SJCRH30 (cell line): ENCODE measurements around the gene IFNA4. TPM values are rescaled to one million over a fixed set of nuclear protein-coding genes. Genes with fewer than 3 reads are reported as not detected.
"Not testable (repeated sequence)": the region's sequence is repeated elsewhere in the genome, so short reads cannot be mapped to it uniquely, and the experiment has no call there.

ENCODE experiments used
- DNase-seq, 2 experiments: peaks; one replicate each; pipeline ENCODE4 v3.0.0-alpha.2; 2015 to 2020
- H3K27ac ChIP-seq: fragments of 250-450 bp; sonication (Bioruptor Pico); 2 replicates; pipeline ENCODE4 v1.5.1; 2020; ENCODE audit warnings: mild to moderate bottlenecking, moderate library complexity
- H3K27me3 ChIP-seq: fragments of 250-450 bp; sonication (Bioruptor Pico); 2 replicates; pipeline ENCODE4 v1.5.1; 2020; ENCODE audit warnings: mild to moderate bottlenecking, moderate library complexity
- H3K36me3 ChIP-seq: fragments of 250-450 bp; sonication (Bioruptor Pico); 2 replicates; pipeline ENCODE4 v1.5.1; 2020; ENCODE audit warnings: mild to moderate bottlenecking, moderate library complexity
- H3K4me1 ChIP-seq: fragments of 250-450 bp; sonication (Bioruptor Pico); 2 replicates; pipeline ENCODE4 v1.5.1; 2020; ENCODE audit warnings: mild to moderate bottlenecking, moderate library complexity
- H3K4me3 ChIP-seq: fragments of 250-450 bp; sonication (Bioruptor Pico); 2 replicates; pipeline ENCODE4 v1.5.1; 2020; ENCODE audit warnings: mild to moderate bottlenecking, moderate library complexity
- H3K9me3 ChIP-seq: fragments of 250-450 bp; sonication (Bioruptor Pico); replicated peaks from 2 replicates; pipeline ENCODE4 v1.5.1; 2020; ENCODE audit warnings: mild to moderate bottlenecking, moderate library complexity
- total RNA-seq: library from RNA; depleted of rRNA; stranded (reverse); fragments of >200 nt; shearing (Covaris generic); gene quantifications from 2 replicates; pipeline ENCODE4 v1.2.3, GENCODE V29; 2014

The IFNA4 gene
- total RNA-seq, 1 experiment from 2014 or later = not detected

DNA sequence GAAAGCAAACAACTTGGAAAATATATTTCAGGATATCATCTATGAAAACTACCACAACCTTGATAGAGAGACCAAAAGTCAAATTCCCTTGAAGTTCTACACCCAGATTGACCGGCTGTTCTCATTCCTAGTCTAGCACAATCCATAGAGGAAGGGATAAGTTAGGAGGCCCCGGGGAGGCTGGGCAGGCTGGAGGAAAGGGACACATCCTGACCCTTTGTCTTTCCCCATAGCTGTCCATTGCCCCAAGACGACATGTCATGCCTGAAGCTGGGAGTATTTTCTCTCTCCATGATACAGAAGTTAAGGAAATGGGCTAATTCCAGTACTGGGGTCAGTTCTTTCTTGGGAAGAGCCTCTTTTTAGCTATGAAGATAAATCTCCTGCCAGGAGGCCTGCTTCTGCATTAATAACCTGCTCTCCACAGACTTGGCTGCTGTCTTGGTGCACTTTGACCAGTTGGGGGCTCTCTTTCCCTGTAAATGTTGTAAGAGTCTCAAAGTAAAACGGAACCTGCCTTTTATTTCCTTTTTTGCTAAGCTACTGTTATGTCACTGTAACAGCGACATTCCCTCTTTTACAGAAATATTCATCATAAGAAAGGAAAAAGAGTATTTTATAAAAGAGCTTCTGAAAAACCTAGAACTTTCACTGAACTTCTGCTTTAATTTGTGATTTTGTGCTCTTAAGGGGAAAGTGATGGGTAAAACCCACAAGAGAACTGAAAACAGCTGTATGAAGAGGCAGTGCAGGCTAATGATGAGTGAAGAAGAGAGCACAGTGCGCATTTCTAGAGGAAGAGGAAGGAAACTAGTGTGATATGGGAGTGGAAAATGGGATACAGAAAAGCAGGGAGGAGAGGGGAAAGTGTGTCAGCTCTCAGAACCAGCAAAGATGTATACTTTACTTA is 7.7 kb upstream of the IFNA4 start:
- not testable (repeated sequence) for H3K4me1 ChIP-seq, H3K27me3 ChIP-seq, H3K36me3 ChIP-seq, H3K4me3 ChIP-seq, H3K9me3 ChIP-seq, H3K27ac ChIP-seq
- peak; percentile 8 to 24 for DNase-seq

- H3K4me1 ChIP-seq, H3K36me3 ChIP-seq, H3K4me3 ChIP-seq, H3K27me3 ChIP-seq, H3K9me3 ChIP-seq, H3K27ac ChIP-seq: not testable (repeated sequence)
- DNase-seq = peak in 1 of 2 experiments; percentile 27
Observed at GRCh38 chr9:21182810-21183736, 4.3 kb downstream of the IFNA4 start.

DNA sequence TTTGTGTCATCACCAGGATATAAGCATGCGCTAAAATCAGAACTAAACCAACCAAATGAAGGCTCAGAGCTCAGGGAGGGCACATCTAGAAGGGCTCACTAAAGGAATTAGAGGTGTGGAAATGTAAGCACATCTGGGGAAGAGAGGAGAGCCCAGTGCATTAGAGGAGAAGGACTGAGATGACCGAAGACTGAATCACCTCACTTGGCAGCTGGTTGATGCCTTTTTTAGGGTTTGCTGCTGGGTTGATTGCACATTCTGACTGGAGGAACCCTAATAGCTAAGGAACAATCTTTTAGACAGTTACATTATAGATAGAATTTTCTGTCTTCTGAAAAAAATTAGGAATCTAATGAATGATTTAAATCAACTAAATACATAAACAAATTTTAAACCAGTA is 12.7 kb downstream of the IFNA4 start:
- H3K36me3 ChIP-seq = no peaks in the 10 kb centered on the region
- H3K27me3 ChIP-seq = no peaks in the 10 kb centered on the region
- H3K4me1 ChIP-seq = no peaks in the 10 kb centered on the region
- H3K27ac ChIP-seq = no peak overlapping the region
- H3K4me3 ChIP-seq = no peak overlapping the region
- DNase-seq = no peak
- no peaks in the 10 kb centered on the region for H3K9me3 ChIP-seq

DNA sequence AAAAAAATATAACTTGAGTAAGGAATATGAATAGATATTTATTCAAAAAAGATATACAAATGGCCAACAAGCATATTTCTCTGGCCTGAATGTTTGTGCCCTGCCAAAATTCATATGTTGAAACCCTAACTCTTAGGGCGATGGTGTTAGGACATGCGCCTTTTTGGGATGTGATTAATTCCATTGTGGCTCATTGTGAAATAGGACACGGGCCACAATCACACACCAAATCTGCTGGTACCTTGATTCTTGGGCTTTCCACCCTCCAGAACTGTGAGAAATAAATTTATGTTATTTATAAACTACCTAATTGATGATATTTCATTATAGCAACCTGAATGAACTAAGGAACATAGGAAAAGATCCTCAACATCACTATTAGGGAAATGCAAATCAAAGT is 15.2 kb downstream of the IFNA4 start:
- Histone ChIP-seq H3K4me1 (no peaks in the 10 kb centered on the region), H3K27me3 (no peaks in the 10 kb centered on the region), H3K36me3 (no peaks in the 10 kb centered on the region), H3K27ac (no peak overlapping the region), H3K4me3 (no peak overlapping the region), H3K9me3 (no peaks in the 10 kb centered on the region)
- no peak for DNase-seq

GRCh38 chr9:21171351-21171750 is 16.0 kb downstream of the IFNA4 start:
- DNase-seq = no peak
- H3K4me3 ChIP-seq = no peak overlapping the region
- H3K4me1 ChIP-seq = no peaks in the 10 kb centered on the region
- H3K27me3 ChIP-seq = no peaks in the 10 kb centered on the region
- no peaks in the 10 kb centered on the region for H3K36me3 ChIP-seq
- H3K9me3 ChIP-seq = no peaks in the 10 kb centered on the region
- no peak overlapping the region for H3K27ac ChIP-seq

DNA sequence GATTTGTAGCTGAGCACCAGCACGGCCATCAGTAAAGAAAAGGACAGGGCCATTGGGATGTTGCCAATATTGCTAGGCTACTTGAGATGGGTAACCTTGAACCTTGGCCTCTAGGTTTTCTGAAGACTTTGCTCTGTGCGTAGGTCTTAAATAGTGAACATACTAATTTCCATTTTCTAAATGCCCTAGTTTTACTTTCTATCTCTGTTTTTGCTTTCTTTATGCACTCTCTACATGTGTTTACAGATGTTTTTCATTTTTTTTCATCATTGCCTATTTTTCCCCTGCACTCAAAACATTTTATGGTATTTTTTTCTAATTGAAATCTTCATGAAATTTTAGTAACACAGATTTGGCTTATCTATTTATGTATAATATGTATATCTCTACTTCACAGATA is 20.8 kb downstream of the IFNA4 start, which contains the start of gene IFNA21:
IFNA21 (minus strand) TSS at position 101 of the 400 bp plus-strand sequence; CDS start at position 53, 48 bp downstream.
- H3K4me3 ChIP-seq, H3K36me3 ChIP-seq, H3K27ac ChIP-seq, H3K4me1 ChIP-seq, DNase-seq, H3K9me3 ChIP-seq, H3K27me3 ChIP-seq: not testable (repeated sequence)

DNA sequence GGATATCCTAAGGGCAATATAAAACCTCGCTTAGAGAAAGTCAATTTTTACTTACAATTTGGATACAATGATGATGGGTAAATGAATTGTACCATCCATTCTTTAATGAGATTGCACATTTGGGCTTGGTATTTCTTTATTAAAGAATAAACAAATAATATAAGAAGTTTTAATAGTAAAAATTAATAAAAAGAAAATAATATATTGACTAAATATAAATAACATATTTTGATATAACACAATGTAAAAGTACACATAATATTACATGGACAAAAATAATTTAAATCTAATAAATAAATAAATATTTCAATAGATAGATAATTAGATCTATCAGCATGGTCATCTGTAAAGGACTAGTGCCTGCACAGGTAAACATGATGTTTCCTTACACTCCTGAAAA is 21.9 kb downstream of the IFNA4 start:
- Histone ChIP-seq H3K4me3 (no peak overlapping the region), H3K4me1 (no peaks in the 10 kb centered on the region), H3K27me3 (no peaks in the 10 kb centered on the region), H3K36me3 (no peaks in the 10 kb centered on the region), H3K27ac (no peak overlapping the region), H3K9me3 (no peaks in the 10 kb centered on the region; the same call in 1 of the 2 replicates)
- DNase-seq = no peak

GRCh38 chr9:21160178-21160577 is 27.2 kb downstream of the IFNA4 start:
- no peaks in the 10 kb centered on the region for H3K36me3 ChIP-seq
- peak; percentile 22 to 63 for DNase-seq
- no peak overlapping the region for H3K4me3 ChIP-seq
- H3K9me3 ChIP-seq = no peaks in the 10 kb centered on the region; the same call in 1 of the 2 replicates
- H3K4me1 ChIP-seq = peaks cover 5% of the 10 kb centered on the region
- no peaks in the 10 kb centered on the region for H3K27me3 ChIP-seq
- no peak overlapping the region for H3K27ac ChIP-seq

DNA sequence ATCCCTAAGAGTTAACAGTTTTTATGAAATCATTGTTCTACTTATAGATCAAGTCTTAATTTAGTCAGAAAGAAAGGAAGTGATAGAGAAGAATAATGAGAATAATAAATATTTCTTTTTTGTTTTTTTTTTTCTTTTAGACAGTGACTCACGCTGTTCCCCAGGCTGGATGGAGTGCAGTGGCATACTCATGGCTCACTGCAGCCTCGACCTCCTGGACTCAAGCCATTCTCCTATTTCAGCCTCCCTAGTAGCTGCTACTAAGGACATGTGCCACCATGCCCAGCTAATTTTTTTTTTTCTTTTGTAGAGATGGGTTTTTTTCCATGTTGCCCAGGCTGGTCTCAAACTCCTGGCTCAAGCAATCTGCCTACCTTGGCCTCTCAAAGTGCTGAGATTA is 31.9 kb downstream of the IFNA4 start:
- peaks cover 7% of the 10 kb centered on the region for H3K4me1 ChIP-seq
- DNase-seq = no peak
- H3K9me3 ChIP-seq = no peaks in the 10 kb centered on the region
- no peak overlapping the region for H3K27ac ChIP-seq
- H3K27me3 ChIP-seq = no peaks in the 10 kb centered on the region
- H3K4me3 ChIP-seq = no peak overlapping the region
- H3K36me3 ChIP-seq = no peaks in the 10 kb centered on the region

- peaks cover 3% of the 10 kb centered on the region for H3K4me1 ChIP-seq
- no peaks in the 10 kb centered on the region for H3K27me3 ChIP-seq
- peak; percentile 57 to 77 for DNase-seq
- no peaks in the 10 kb centered on the region for H3K36me3 ChIP-seq
- H3K9me3 ChIP-seq = no peaks in the 10 kb centered on the region
- peak overlapping the region; percentile 29; the same call in 1 of the 2 replicates for H3K4me3 ChIP-seq
- peak overlapping the region; percentile 34 for H3K27ac ChIP-seq
Observed at GRCh38 chr9:21154018-21154608, 33.3 kb downstream of the IFNA4 start.

GRCh38 chr9:21153336-21154017 is 33.9 kb downstream of the IFNA4 start:
- peaks cover 3% of the 10 kb centered on the region for H3K4me1 ChIP-seq
- H3K9me3 ChIP-seq = no peaks in the 10 kb centered on the region
- no peaks in the 10 kb centered on the region for H3K27me3 ChIP-seq
- DNase-seq = peak in 1 of 2 experiments; percentile 41
- peak overlapping the region; percentile 29; the same call in 1 of the 2 replicates for H3K4me3 ChIP-seq
- peak overlapping the region; percentile 34 for H3K27ac ChIP-seq
- no peaks in the 10 kb centered on the region for H3K36me3 ChIP-seq

DNA sequence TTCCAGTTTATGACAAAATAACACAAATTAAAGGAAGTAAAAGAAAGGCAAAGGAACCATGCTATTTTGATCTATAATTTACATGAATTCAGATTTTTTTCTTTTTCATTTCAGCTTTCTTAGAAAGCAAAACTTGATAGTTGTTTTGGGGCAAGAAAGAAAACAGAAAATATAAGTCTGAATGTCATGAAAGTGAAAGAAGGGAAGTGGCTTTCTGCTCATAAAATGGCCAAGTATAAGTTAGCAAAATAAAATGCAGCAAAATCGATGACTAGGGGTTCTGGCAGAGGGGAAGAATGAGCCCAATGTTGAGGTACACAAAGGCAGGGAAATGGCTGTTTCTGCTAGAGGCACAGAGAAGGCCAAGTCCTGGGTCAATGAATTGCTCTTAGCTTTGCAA is 42.8 kb downstream of the IFNA4 start:
- Histone ChIP-seq H3K4me1 (no peaks in the 10 kb centered on the region), H3K36me3 (no peaks in the 10 kb centered on the region), H3K27ac (no peak overlapping the region), H3K27me3 (no peaks in the 10 kb centered on the region), H3K4me3 (no peak overlapping the region), H3K9me3 (no peaks in the 10 kb centered on the region)
- DNase-seq = no peak

GRCh38 chr9:21141427-21141882 is 45.9 kb downstream of the IFNA4 start, which contains the start of gene IFNW1:
IFNW1 (minus strand) TSS chr9:21141832; CDS start chr9:21141570, 262 bp downstream.
- no peak for DNase-seq
- no peaks in the 10 kb centered on the region for H3K36me3 ChIP-seq
- no peak within 1 kb of the TSS for H3K27ac ChIP-seq
- H3K27me3 ChIP-seq = no peaks in the 10 kb centered on the region
- no peaks in the 10 kb centered on the region for H3K9me3 ChIP-seq
- no peaks in the 10 kb centered on the region for H3K4me1 ChIP-seq
- H3K4me3 ChIP-seq = no peak within 1 kb of the TSS

- Histone ChIP-seq H3K27ac (no peak overlapping the region), H3K27me3 (no peaks in the 10 kb centered on the region), H3K9me3 (no peaks in the 10 kb centered on the region), H3K4me1 (no peaks in the 10 kb centered on the region), H3K4me3 (no peak overlapping the region), H3K36me3 (no peaks in the 10 kb centered on the region)
- no peak for DNase-seq
Observed at GRCh38 chr9:21137020-21137419, 50.4 kb downstream of the IFNA4 start.
